EL (cell line): ENCODE measurements around the gene ADAM12.
"Not testable (repeated sequence)": the region's sequence is repeated elsewhere in the genome, so short reads cannot be mapped to it uniquely, and the experiment has no call there.

ENCODE experiments used
- DNase-seq: peaks from one replicate; pipeline ENCODE4 v3.0.0-alpha.2; 2016

The ADAM12 gene

DNA sequence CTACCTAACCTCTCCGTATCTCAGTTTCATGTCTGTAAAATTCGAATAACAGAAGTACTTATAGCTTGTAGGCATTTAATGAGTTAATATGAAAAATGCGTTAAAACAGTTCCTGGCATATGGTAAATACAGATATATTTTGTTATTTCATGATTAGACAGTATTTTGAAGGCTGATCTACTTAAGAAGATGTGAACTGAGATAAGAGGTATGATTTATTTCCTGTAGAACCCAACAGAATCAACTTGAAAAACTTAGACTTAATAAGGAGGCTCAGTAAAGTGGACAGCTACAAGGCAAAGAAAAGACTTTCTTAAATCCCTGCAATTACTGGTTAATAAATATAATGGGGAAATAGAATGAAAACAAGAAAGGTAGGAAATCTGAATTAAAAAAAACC lies 388.6 kb downstream of the ADAM12 start:
- DNase-seq: no peak

DNA sequence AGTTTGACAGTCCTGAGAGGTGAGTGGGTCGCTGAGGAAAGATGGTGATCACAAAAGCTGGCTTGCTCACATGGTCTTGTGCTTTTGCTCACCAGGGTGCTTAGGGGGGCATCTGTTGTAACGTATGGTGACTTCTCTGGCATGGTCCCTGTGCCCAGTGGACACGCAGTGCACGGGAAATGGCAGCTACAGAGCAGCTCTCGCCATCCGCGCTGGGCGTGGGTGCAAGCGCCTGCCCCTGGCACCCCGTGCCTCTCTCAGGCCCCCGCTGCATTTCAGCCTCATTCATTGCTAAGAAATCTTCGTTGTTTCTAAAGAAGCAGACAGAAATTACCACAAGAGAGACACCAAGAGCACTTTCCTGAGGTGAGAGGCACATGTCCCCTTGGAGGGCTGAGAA lies 390.7 kb downstream of the ADAM12 start:
- DNase-seq: no peak

DNA sequence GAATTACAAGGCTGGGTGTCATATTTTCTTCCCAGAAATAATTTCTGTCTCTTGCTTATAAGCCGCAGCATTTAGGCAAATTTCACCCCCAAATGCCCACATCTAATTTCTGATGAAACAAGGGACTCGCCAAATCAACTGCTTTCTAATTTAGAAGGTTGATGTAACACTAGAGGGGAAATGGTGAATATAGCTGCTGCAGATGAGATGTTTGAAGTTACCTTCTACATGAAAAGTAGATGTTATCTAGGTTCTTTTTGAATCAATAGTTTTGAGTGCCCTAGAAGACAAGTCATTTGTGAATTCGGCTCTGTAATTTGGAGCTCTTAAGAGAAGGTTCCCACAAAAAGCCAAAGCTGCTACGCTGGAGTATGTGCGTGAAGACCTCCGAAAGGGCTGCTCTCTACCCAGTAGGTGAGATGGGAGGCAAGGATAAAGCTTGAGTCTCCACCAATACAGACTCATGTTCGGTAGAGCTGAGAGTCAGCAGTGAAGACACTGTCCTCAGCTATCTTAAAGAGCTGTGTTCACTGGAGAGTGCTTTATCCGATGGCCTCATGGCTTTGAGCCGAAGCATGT lies 392.5 kb downstream of the ADAM12 start:
- DNase-seq: no peak

DNA sequence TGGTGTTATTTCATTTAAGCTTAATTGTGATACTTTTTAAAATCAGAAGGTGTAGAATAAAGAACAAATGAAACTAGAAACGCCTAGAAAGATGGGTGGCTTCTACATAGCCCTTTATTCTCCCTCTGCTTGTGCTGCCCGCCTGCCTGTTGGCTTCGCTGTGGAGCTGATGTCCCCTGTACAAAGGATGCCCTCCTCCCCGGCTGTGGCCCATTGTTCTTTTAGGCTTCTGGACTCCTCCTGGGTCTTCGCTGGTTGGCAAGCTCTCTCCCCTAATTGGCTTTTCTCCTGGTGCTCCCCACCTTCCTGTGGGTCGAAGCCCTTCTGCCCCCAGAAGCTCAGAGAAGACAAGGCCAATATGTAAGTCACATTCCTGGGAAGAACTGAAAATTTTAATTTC lies 393.7 kb downstream of the ADAM12 start:
- no peak for DNase-seq

DNA sequence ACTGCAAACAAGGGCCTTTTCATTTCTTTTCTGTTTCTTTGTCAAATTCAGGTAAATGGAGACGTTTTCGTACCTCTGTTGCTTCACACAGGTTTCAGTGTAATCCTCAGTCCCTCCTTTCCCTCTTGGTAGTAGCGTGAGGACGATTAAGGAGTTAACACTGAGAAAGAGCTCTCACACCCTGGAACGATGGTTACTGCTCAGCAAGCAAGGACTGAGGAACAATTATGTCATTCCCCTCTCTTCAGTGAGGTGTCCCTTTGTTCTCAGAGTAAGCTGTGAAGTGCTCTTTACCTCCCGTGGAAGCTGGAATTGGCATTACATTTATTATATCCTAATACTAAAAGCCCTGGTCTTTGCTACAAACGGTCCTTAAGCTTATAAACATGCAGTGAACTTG lies 396.0 kb downstream of the ADAM12 start:
- no peak for DNase-seq

DNA sequence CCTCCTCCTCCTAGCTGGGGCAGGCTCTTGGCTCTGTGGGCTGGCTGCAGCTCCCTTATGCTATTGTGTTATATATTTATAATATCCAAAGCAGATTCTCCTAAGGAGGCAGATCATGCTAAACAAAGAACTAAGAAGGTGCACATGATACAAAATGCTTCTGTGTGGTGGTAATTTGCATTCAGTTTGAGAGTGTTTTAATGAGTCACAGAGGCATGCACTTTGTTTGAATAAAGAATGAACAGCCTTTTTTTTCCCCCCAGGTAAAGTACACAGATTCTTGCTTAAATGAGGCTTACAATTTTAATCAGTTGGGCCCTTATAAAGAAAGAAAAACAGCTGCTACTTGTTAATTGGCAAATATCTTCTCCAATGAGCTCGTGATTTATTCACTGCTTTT lies 396.9 kb downstream of the ADAM12 start:
- no peak for DNase-seq

DNA sequence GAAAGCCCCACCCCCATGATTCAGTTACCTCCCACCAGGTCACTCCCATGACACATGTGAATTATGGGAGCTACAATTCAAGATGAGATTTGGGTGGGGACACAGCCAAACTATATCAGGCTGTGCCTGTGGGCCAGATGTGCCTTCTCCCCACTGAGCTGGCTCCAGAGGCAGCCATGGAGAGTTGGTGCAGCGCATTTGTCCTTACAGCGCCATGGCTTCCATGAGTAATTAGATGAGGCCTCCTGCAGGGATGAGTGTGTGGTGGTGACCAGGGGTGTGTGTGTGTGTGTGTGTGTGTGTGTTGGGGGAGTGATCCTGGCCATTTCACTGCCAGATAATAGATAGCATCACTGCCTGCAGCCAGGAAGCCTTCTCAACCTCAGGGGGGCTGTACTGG lies 397.3 kb downstream of the ADAM12 start:
- DNase-seq: no peak

DNA sequence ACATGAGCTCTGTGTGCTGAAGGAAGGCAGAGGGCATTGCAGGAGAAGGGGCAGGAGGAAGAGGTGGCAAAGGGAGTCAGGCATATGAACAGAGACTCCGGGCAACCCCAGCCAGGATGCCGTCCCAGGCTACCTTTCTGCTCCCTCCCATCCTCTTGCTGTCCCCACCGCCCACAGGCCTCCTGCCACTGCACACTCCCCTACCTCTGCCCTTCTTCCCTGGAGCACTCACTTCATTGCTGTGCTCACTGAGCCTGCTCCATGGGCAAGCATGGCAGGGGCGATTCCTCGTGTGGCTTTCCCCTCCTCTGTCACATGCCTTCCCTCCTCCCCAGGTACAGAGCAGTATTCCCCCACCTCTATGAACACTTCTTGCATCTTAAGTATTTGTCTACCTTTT lies 398.5 kb downstream of the ADAM12 start:
- no peak for DNase-seq

DNA sequence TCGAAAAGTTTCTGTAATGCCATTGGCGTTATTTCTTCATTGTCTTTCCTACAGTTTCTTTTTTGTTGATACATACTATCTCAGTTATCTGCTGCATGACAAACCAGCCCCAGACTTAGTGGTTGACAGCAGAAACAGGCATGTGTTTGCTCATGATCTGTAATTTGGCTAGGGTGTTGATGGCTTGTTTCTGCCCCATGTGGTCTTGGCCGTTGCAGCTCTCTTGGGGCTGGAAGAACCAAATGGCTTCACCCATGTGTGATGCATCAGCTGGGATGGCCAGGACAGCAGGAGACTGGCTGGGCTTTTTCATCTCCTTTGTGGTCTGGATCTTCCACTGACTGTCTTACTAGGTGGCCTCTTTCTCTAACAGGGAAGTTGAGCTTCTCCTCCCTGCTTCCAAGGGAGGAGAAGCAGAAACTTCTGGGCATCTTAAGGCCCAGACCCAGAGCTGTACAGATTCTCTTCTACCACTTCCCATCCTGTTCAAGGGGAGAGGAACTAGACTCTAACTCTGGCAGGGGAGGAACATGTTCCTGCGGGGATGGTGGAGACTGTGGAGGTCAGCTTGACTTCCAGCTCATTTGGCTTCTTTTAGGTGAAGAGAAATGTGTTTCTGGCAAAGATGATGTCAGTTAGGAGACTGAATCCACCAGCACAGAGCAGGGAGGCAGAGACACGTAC lies 402.6 kb downstream of the ADAM12 start:
- DNase-seq: no peak

DNA sequence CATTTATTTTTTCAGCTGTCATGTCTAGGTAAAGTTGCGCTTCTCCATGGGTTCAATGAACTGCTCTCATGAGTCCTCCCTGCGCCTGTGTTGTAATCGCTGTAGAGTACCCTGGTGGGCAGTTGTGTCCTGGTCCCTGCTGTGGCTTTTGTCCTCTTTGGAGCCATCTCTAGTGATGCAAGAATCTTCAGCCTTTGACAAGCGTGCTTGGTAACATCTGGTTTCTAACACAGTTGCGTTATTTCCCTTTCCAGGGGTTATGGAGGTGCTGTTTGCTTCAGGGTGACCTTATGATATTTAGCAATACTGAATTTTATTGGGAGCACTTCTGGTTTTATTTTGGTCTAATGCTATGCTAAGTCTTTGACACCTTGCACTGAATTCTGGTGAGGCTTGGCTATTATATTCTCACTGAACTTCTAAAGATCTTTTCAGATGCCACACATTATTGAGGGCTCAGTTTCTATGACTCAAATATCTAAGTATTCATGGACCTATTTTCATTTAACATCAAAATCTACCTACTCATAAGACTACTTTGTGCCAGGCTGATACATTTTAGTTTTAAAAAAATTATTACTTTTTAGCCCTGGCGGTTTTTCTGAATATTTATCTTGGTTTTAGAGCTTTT lies 403.3 kb downstream of the ADAM12 start:
- DNase-seq: no peak

DNA sequence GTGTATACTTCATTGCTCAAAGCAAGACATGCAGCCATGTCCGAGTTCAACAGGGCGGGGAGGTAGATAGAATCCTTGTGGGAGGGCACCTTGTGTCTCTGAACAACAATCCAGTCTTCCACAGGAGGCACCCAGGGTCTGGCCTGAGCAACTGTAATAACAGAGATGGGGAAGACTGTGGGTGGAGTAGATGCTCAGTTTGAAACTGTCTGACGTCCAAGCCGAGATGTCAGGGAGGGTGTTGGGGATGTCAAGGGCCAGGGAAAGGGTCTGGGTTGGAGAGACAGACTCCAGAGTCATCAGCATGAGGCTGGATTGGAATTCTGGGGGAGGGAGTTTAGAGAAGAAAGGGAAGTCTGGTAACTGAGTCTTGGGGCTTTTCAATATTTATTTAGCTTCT lies 403.9 kb downstream of the ADAM12 start:
- no peak for DNase-seq

DNA sequence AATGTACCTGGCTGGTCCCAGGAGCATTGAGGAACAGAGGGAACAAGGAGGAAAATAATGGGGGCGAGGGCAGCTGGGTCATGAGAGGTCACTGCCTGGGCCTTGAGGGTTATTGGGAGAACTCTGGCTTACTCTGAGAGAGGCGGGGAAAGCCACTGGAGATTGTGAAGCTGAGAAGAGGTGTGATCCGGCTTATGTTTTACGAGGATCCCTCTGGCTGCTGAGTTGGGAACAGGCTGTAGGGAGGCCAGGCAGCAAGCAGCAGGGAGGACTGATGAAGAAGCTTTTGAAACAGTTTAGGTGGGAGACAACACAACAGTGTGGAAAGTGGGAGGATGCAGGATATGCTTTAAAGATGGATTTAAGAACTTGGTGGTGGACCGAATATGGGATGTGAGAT lies 404.6 kb downstream of the ADAM12 start:
- DNase-seq: no peak

DNA sequence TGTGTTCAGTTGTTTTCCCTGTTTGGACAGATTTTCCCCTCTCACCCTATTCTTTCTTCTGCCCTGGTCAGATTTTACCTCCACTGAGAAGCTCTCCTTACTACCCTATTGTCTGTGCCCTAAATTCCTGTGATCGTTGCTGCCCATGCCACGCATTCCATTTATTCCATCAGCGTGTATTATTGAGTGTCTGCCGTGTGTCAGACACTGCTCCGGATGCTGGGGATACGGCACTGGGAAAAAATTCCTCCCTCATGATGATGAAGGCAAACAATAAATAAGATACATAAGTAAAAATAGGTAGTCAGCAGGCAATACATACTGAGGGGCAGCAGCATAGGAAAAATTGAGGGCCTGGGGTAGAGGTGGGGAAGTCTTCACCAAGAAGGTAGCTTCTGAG lies 405.1 kb downstream of the ADAM12 start:
- DNase-seq: no peak

DNA sequence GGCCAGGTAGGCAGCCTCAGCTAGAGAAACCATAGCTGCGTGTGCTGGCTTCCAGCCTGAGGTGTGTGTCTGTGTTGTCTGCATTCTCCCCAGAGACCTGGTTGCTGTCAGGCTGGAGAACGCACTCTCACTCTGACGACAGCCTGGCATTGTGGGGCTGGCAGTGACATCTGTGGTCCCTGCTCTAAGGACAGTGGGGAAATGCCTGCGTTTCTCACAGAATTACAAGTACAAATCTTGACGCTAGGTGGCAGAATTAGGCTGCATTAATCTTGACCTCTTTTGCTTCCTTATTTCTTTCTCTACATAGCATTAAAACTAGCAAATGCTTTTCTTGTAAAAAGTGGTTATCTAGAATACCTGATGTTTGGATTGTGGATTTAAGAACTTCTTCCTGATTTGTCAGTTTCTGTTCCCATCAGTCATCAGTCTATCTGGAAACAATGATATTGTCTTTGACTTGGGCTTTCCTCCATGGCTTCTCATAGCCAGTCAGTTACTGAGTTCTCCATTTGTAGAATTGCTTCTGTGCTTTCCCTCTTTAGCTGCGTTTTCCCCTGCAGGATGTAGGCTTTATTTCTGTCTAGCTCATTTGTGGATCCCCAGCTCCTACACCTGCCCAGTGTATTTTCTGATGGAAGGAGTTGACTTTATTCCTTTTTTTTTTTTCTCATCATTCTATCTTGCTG lies 405.9 kb downstream of the ADAM12 start:
- DNase-seq: peak; percentile 74

DNA sequence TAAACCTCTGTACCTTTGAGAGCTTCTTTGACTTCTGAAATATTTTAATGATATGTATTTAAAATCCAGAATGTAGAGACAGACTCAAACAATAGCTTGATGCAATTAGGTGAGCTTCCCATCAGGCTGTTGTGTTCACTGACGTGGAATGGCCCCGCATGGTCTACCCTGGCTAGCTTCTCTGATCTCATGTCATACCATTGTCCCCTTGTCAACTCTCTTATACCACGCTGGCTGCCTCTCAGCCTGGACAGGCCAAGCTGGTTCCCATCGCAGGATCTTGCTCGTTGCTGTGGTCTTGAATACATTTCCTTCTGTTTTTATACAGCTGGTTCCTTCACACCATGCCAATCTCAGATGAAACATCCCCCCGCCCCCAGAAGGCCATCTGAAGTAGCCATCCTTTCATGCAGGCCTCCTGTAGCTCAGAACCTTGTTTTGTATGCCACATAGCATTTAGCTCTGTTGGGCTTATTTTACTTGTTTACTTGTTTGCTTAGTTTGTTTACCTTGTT lies 407.7 kb downstream of the ADAM12 start:
- DNase-seq: no peak

DNA sequence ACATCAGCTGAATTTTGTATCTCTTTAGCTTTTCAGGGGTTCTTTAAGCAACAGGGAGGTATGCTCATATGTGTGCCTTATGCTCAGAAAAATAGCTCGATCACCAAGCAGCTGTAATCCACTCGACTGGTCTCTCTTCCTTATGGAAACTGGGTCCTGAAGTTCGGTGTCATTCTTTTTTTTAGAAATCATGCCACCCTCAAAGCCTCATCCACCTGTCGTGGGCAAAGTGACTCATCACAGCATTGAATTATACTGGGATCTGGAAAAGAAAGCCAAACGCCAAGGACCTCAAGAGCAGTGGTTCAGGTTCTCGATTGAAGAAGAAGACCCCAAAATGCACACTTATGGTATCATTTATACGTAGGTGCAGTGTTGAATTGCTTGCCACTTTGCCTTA lies 408.3 kb downstream of the ADAM12 start:
- no peak for DNase-seq

DNA sequence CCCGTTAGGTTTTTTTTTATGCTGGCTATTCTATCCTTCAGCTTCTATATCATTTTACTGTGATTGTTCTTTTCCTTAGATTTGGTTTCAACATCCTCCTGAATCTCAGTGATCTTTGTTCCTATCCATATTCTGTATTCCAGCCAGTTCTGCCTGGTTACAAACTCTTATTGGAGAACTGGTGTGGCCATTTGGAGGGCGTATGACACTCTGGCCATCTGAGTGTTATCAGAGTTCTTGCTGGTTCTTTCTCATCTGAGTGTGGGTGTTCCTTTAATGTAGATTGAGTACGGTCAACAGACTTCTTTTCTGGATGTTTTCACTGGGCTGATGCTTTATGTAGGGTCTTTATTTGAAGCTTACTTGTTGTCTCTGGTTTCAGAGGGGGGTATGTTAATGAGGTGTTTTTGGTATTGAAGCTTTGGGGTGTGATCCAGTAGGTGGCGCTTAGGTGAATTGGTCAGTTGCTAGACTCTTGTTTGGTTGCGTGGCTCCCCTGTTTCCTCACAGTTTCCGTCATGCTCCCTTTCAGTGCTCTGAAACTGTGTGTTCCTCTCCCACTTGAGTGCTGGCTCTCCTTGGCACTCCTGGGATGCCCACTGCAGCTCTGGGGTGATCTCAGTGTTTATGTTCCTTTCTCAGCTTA lies 411.2 kb downstream of the ADAM12 start:
- DNase-seq: no peak

DNA sequence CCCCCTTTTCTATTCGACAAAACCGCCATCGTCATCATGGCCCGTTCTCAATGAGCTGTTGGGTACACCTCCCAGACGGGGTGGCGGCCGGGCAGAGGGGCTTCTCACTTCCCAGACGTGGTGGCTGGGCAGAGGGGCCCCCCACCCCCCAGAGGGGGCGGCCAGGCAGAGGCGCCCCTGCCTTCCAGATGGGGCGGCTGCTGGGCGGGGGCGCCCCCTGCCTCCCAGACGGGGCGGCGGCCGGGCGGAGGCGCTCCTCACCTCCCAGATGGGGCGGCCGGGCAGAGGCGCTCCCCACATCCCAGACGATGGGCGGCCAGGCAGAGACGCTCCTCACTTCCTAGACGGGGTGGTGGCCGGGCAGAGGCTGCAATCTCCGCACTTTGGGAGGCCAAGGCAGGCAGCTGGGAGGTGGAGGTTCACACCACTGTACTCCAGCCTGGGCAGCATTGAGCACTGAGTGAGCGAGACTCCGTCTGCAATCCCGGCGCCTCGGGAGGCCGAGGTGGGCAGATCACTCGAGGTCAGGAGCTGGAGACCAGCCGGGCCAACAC lies 418.1 kb downstream of the ADAM12 start:
- DNase-seq: not testable (repeated sequence)

DNA sequence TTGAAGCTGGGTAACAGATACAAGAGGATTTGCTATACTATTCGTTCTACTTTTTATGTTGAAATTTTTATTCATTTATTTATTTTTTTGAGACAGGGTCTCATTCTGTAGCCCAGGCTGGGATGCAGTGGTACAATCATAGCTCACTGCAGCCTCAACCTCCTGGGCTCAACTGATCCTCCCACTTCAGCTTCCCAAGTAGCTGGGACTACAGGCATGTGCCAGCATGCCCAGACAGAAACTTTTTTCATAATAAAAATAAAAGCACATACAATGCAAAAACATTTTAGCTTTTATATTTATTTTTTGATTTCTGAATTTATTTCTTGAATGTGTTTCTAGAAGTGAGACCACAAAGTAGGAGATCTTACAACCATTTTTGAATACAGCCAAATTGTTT lies 420.7 kb downstream of the ADAM12 start:
- DNase-seq: no peak

DNA sequence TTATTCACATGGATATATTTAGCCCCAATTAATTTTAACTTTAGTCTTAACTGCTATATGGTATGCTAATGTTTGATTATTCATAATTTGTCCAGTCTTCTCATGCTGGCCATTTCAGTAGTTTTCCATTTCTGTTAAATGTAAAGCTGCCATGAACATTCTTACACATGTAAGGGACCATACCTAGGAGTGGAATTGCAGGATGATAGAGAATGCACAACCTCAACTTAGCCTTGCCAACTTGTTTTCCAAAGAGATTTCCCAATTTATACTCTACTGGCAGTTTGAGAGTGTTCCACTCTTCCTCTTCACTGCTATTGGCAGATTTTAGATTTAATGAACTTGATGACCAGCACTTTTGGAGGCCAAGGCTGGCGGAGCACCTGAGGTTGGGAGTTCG lies 423.7 kb downstream of the ADAM12 start:
- no peak for DNase-seq
